BE2C (cell line): ENCODE measurements around the gene MYL4.
A peak's percentile ranks its signal among the peaks of the same experiment; 100 is the strongest.

Source experiments
- DNase-seq: peaks from one replicate; pipeline ENCODE4 v3.0.0-alpha.2; 2020
- H3K27me3 ChIP-seq: fragments of 250-450 bp; sonication (Bioruptor Pico); 2 replicates; pipeline ENCODE4 v1.5.1; 2020; ENCODE audit warnings: mild to moderate bottlenecking
- H3K36me3 ChIP-seq: fragments of 250-450 bp; sonication (Bioruptor Pico); 2 replicates; pipeline ENCODE4 v1.5.1; 2020; ENCODE audit warnings: mild to moderate bottlenecking
- H3K4me1 ChIP-seq: fragments of 250-450 bp; sonication (Bioruptor Pico); 2 replicates; pipeline ENCODE4 v1.5.1; 2020
- H3K4me3 ChIP-seq: 2 replicates; pipeline ENCODE4 v1.5.1; 2011; ENCODE audit warnings: low read depth, low read length
- H3K9me3 ChIP-seq: fragments of 250-450 bp; sonication (Bioruptor Pico); 2 replicates; pipeline ENCODE4 v1.5.1; 2020
- CTCF ChIP-seq: IDR thresholded peaks from 2 replicates; pipeline ENCODE4 v1.5.1; 2012; ENCODE audit warnings: mild to moderate bottlenecking, low read depth, low read length

Gene MYL4

GRCh38 chr17:47229535-47230443, 20.6 kb downstream of the MYL4 start:
- Histone ChIP-seq H3K27me3 (no peaks in the 10 kb centered on the region), H3K4me1 (peaks cover 8% of the 10 kb centered on the region), H3K9me3 (no peaks in the 10 kb centered on the region), H3K36me3 (no peaks in the 10 kb centered on the region), H3K4me3 (peak overlapping the region; percentile 54)
- TF ChIP-seq CTCF: peak; percentile 100
- DNase-seq: peak; percentile 83

DNA sequence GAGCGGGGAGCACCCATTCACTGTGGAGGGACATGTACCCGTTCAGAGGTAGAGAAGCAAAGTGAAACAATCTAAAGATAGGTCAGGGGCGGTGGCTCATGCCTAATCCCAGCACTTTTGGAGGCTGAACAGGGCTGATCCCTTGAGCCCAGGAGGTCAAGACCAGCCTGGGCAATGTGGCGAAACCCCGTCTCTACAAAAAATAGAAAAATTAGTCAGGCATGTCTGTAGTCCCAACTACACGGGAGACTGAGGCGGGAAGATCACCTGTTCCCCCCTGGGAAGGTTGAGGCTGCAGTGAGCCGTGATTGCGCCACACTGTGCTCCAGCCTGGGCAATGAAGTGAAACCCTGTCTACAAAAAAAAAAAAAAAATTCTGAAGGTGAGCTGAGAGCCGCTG, 21.7 kb downstream of the MYL4 start:
- Histone ChIP-seq H3K27me3 (no peaks in the 10 kb centered on the region), H3K36me3 (no peaks in the 10 kb centered on the region), H3K9me3 (no peaks in the 10 kb centered on the region), H3K4me1 (peaks cover 4% of the 10 kb centered on the region), H3K4me3 (no peak overlapping the region)
- no peak for DNase-seq
- no peak for TF ChIP-seq CTCF

GRCh38 chr17:47231334-47231733, 22.2 kb downstream of the MYL4 start:
- Histone ChIP-seq H3K4me1 (peaks cover 4% of the 10 kb centered on the region), H3K36me3 (no peaks in the 10 kb centered on the region), H3K4me3 (no peak overlapping the region), H3K27me3 (no peaks in the 10 kb centered on the region), H3K9me3 (no peaks in the 10 kb centered on the region)
- no peak for DNase-seq
- no peak for TF ChIP-seq CTCF

DNA sequence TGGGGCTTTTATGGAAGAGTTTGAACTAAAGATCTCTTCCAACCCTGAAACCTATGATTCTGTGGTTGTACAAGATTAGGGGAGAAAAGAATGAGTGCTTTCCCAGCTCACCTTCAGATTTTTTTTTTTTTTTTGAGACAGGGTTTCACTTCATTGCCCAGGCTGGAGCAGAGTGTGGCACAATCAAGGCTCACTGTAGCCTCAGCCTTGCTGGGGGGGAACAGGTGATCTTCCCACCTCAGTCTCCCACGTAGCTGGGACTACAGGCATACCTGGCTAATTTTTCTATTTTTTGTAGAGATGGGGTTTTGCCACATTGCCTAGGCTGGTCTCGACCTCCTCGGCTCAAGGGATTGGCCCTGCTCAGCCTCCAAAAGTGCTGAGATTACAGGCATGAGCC, 22.7 kb downstream of the MYL4 start:
- Histone ChIP-seq H3K4me1 (peaks cover 4% of the 10 kb centered on the region), H3K9me3 (no peaks in the 10 kb centered on the region), H3K4me3 (no peak overlapping the region), H3K36me3 (no peaks in the 10 kb centered on the region), H3K27me3 (no peaks in the 10 kb centered on the region)
- DNase-seq: no peak
- no peak for TF ChIP-seq CTCF

DNA sequence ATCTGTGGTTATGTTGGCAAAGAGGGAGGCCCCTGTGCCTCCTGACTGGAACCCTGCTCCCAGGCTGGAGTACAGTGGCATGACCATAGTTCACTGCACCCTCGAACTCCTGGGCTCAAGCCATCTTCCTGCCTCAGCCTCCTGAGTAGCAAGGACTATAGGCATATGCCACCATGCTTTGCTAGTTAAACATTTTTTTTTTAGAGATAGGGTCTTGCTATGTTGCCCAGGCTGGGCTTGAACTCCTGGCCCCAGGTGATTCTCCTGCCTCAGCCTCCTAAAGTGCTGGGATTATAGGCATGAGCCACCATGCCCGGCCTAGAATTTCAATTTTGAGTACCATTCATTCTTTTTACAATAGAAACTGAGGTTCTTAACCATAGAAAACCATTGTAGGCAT, 23.3 kb downstream of the MYL4 start:
- no peaks in the 10 kb centered on the region for H3K27me3 ChIP-seq
- H3K4me3 ChIP-seq: no peak overlapping the region
- no peak for TF ChIP-seq CTCF
- no peaks in the 10 kb centered on the region for H3K36me3 ChIP-seq
- H3K9me3 ChIP-seq: no peaks in the 10 kb centered on the region
- H3K4me1 ChIP-seq: peaks cover 4% of the 10 kb centered on the region
- DNase-seq: no peak

GRCh38 chr17:47235506-47235905, 26.4 kb downstream of the MYL4 start:
- TF ChIP-seq CTCF: no peak
- H3K9me3 ChIP-seq: no peaks in the 10 kb centered on the region
- no peak for DNase-seq
- H3K27me3 ChIP-seq: no peaks in the 10 kb centered on the region
- no peaks in the 10 kb centered on the region for H3K36me3 ChIP-seq
- H3K4me1 ChIP-seq: peaks cover 12% of the 10 kb centered on the region
- H3K4me3 ChIP-seq: no peak overlapping the region
